Ovary (tissue), 9 donors: ENCODE results near the gene OOEP. TPM values are rescaled to one million over a fixed set of nuclear protein-coding genes. Genes with fewer than 3 reads are reported as not detected.

Experiments used
- DNase-seq, 5 donors: peaks; one replicate each; pipeline ENCODE4 v3.0.0-alpha.2; 2019 to 2020
- H3K27ac ChIP-seq, 2 donors: fragments of 200-600 bp; one replicate each; pipeline versions ENCODE4 v1.5.1 to v1.8.0; 2019 to 2022
- H3K27me3 ChIP-seq: fragments of 200-600 bp; one replicate; pipeline ENCODE4 v1.8.0; 2022
- H3K36me3 ChIP-seq: fragments of 200-600 bp; sonication (generic); one replicate; pipeline ENCODE4 v1.5.1; 2019
- H3K4me1 ChIP-seq: one replicate; pipeline ENCODE4 v1.8.1; 2013; ENCODE audit warnings: mild to moderate bottlenecking, moderate library complexity; ENCODE audit not compliant: insufficient read depth
- H3K4me3 ChIP-seq: fragments of 200-600 bp; sonication (generic); one replicate; pipeline ENCODE4 v1.5.1; 2017
- H3K9me3 ChIP-seq, 2 donors: fragments of 200-600 bp in 1 of 2; sonication (generic) in 1 of 2; one replicate each; pipeline versions ENCODE4 v1.5.1 to v1.8.1; 2013 to 2019; ENCODE audit warnings: mild to moderate bottlenecking in 1 of 2, moderate library complexity in 1 of 2
- CTCF ChIP-seq, 3 donors: fragments of 450-650 bp in 2 of 3; fragments of 200-600 bp in 1 of 3; IDR thresholded peaks; one replicate each; pipeline versions ENCODE4 v1.5.1 to v1.8.0; 2016 to 2022; ENCODE audit warnings: antibody characterized with exemption in 3 of 3, mild to moderate bottlenecking in 1 of 3
- EP300 ChIP-seq: sonication (generic); formaldehyde crosslinking; IDR thresholded peaks from one replicate; pipeline ENCODE4 v1.6.1; 2017; ENCODE audit warnings: antibody characterized with exemption
- POLR2A ChIP-seq: fragments of 450-650 bp; IDR thresholded peaks from one replicate; pipeline ENCODE4 v1.6.1; 2017; ENCODE audit warnings: antibody characterized with exemption, mild to moderate bottlenecking, moderate library complexity
- WGBS, 3 donors: extraction: QIAGEN DNeasy Blood & Tissue Kit in 1 of 3; methylation state at CpG; one replicate each; pipeline versions ENCODE4 v1.1.5 to v1.1.7; 2013 to 2017; 5-methylcytosine and 5-hydroxymethylcytosine counted together
- intact Hi-C, 4 donors: fragments of 100-400 bp; cut with DNase I; formaldehyde crosslinking; loops; one replicate each; pipeline versions ENCODE4 v1.11.0 to v1.15.1; 2022 to 2023
- polyA plus RNA-seq, 2 donors: library from polyadenylated mRNA; stranded (reverse); fragments of 200-250 nt in 1 of 2; fragments of 350-450 nt in 1 of 2; fragmentation: Illumina TruSeq in 1 of 2; extraction: RNeasy Lipid Tissue Mini Kit (QIAGEN cat#74804) in 1 of 2; gene quantifications; one replicate each; pipeline ENCODE4 v1.2.3, GENCODE V29; 2013 to 2014
- total RNA-seq, 7 donors: library from RNA; depleted of rRNA in 2 of 7; stranded (reverse); fragments of >200 nt in 2 of 7; fragmentation: NEBNext Ultra II Directional in 3 of 7; extraction: Animal tissue kit (Norgen Biotek cat#: 25700) in 3 of 7; gene quantifications; one replicate each; pipeline versions ENCODE4 v1.1.0 to v1.2.4, GENCODE V29; 2016 to 2023
- donor health status: DM: no; HTN: no; CAD: no; lungs with moderate emphysema.
- donor health status: DM: no; HTN: no; CAD: no.
- donor health status: Bipolar disorder and iron deficiency.
- donor health status: DM: yes; HTN: yes; CAD: no.
- donor health status: DM: no; HTN: no; CAD: no.
- donor health status: DM: yes; HTN: yes; CAD: no.

OOEP gene
- total and polyA plus RNA-seq, 9 donors = 0.25 to 1.5 (median 0.56) TPM; not detected in 5

- H3K36me3 ChIP-seq = no peaks in the 10 kb centered on the region
- no peaks in the 10 kb centered on the region for H3K27me3 ChIP-seq
- H3K9me3 ChIP-seq = no peaks in the 10 kb centered on the region
- 86 to 88% (median 86%) methylated on average over 9 of the region's 9 CpGs for WGBS, 3 donors
- TF ChIP-seq EP300 (no peak), POLR2A (no peak), CTCF (IDR thresholded peaks at IDR 0.05) (no peak)
- DNase-seq = no peak
- no peak overlapping the region for H3K4me3 ChIP-seq
- intact Hi-C loops = no loop called here
- no peak overlapping the region for H3K27ac ChIP-seq
- no peaks in the 10 kb centered on the region for H3K4me1 ChIP-seq
These were observed 5.1 kb downstream of the OOEP start for GRCh38 chr6:73364549-73364948.

GRCh38 chr6:73364121-73364520, 5.6 kb downstream of the OOEP start:
- no peak for DNase-seq
- Histone ChIP-seq H3K4me1 (no peaks in the 10 kb centered on the region), H3K9me3 (no peaks in the 10 kb centered on the region), H3K36me3 (no peaks in the 10 kb centered on the region), H3K27ac (no peak overlapping the region), H3K27me3 (no peaks in the 10 kb centered on the region), H3K4me3 (no peak overlapping the region)
- intact Hi-C loops = no loop called here
- WGBS, 3 donors = 85 to 89% (median 87%) methylated on average over 14 of the region's 14 CpGs
- TF ChIP-seq POLR2A = no peak
- no peak for TF ChIP-seq EP300
- TF ChIP-seq CTCF (IDR thresholded peaks at IDR 0.05) = no peak

- TF ChIP-seq CTCF (IDR thresholded peaks at IDR 0.05) (no peak), EP300 (no peak), POLR2A (no peak)
- WGBS, 3 donors = 96 to 97% (median 96%) methylated on average over 23 of the region's 23 CpGs
These were observed 6.2 kb downstream of the OOEP start for GRCh38 chr6:73363537-73363875.

GRCh38 chr6:73362869-73363536, 6.7 kb downstream of the OOEP start:
- intact Hi-C loops = no loop called here
- Histone ChIP-seq H3K27ac (no peak overlapping the region), H3K36me3 (no peaks in the 10 kb centered on the region), H3K4me3 (no peak overlapping the region), H3K4me1 (no peaks in the 10 kb centered on the region), H3K27me3 (no peaks in the 10 kb centered on the region), H3K9me3 (no peaks in the 10 kb centered on the region)
- WGBS, 3 donors = 94 to 96% (median 95%) methylated on average over 31 of the region's 31 CpGs
- no peak for DNase-seq
- TF ChIP-seq EP300 = no peak
- TF ChIP-seq POLR2A = no peak
- no peak for TF ChIP-seq CTCF (IDR thresholded peaks at IDR 0.05)

More at GRCh38 chr6:73363537-73363875, 6.2 kb downstream of the OOEP start:
- Histone ChIP-seq H3K36me3 (no peaks in the 10 kb centered on the region), H3K9me3 (no peaks in the 10 kb centered on the region), H3K4me3 (no peak overlapping the region), H3K27ac (no peak overlapping the region), H3K27me3 (no peaks in the 10 kb centered on the region), H3K4me1 (no peaks in the 10 kb centered on the region)
- no peak for DNase-seq
- intact Hi-C loops = no loop called here
